Prostate gland (tissue), 2 donors: ENCODE data around the gene C1QTNF12. TPM values are rescaled to one million over a fixed set of nuclear protein-coding genes. Genes with fewer than 3 reads are reported as not detected.
A peak's percentile ranks its signal among the peaks of the same experiment; 100 is the strongest.

Experiments used
- DNase-seq: peaks from one replicate; pipeline ENCODE4 v3.0.0-alpha.2; 2019; ENCODE audit warnings: low spot score
- H3K27ac ChIP-seq, 2 donors: fragments of 200-600 bp; sonication (generic); 2 replicates each; pipeline ENCODE4 v1.5.1; 2017 to 2019
- H3K27me3 ChIP-seq: fragments of 200-600 bp; sonication (generic); replicated peaks from 2 replicates; pipeline ENCODE4 v1.5.1; 2019; ENCODE audit not compliant: insufficient read depth
- H3K36me3 ChIP-seq, 2 donors: fragments of 200-600 bp; sonication (generic); 1 replicate in 1 of 2; 2 replicates in 1 of 2; pipeline versions ENCODE4 v1.5.1 to v1.8.1; 2017 to 2019
- H3K4me1 ChIP-seq: fragments of 200-600 bp; sonication (generic); replicated peaks from 2 replicates; pipeline ENCODE4 v1.5.1; 2019
- H3K4me3 ChIP-seq, 2 donors: fragments of 200-600 bp; sonication (generic); 2 replicates each; pipeline ENCODE4 v1.5.1; 2017 to 2019
- H3K9me3 ChIP-seq: fragments of 200-600 bp; sonication (generic); 2 replicates; pipeline ENCODE4 v1.5.1; 2017
- POLR2A ChIP-seq: fragments of 450-650 bp; IDR thresholded peaks from one replicate; pipeline ENCODE4 v1.6.1; 2016; ENCODE audit warnings: antibody characterized with exemption, mild to moderate bottlenecking
- POLR2AphosphoS5 ChIP-seq: sonication (generic); formaldehyde crosslinking; IDR thresholded peaks from one replicate; pipeline ENCODE4 v1.6.1; 2017; ENCODE audit warnings: antibody characterized with exemption
- WGBS: methylation state at CpG from one replicate; pipeline ENCODE4 v1.1.5; 2018; 5-methylcytosine and 5-hydroxymethylcytosine counted together
- intact Hi-C: fragments of 100-400 bp; cut with DNase I; formaldehyde crosslinking; loops from one replicate; pipeline ENCODE4 v1.14.2; 2022
- total RNA-seq, 2 donors: library from RNA; depleted of rRNA; stranded (reverse); fragments of >200 nt; gene quantifications; one replicate each; pipeline ENCODE4 v1.1.0, GENCODE V29; 2016
- TF ChIP-seq, protein P1 (sequence below), 4 experiments: fragments of 200-600 bp in 2 of 4; fragments of 450-650 bp in 2 of 4; sonication (generic) in 2 of 4; IDR thresholded peaks; 1 replicate in 3 of 4; 2 replicates in 1 of 4; pipeline ENCODE4 v1.5.1; 2016 to 2019; ENCODE audit warnings: antibody characterized with exemption in 4 of 4, mild to moderate bottlenecking in 2 of 4, moderate library complexity in 2 of 4

C1QTNF12 gene
- total RNA-seq, 2 donors from 2014 or later, result 3.4 TPM; not detected in 1

DNA sequence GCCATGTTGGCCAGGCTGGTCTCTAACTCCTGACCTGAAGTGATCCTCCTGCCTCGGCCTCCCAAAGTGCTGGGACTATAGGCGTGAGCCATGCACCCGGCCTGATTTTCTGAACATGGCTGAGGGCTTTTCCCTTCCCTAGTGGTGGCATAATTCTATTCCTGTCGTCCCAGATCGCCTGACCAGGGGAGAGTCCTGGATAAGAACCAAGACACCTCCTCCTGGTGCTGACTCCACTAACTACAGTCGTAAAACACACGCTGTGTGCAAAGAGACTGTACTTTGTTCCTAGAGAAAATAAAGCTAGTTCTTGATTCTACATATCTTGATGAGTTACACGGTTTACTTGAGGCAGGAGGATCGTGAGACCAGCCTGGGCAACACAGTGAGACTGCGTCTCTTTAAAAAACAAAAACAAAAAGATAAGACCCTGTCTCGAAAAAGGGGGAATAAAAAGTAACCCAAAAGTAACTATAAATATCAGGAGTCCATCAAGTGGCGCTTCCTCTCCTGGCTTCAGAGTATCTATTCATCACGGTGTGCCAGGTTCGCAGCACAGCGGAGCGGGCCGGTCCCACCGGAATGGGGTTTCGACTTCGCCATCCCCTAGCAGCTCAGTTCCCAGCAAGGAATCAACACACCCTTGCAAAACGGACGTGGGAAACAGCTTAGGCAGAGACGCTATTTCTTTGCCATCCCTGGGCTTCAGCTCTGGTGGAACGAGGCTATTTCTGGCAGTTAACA is 15.7 kb downstream of the C1QTNF12 start:
- 11% methylated on average over 24 of the region's 24 CpGs for WGBS
- peak; percentile 43 for TF ChIP-seq POLR2AphosphoS5
- TF ChIP-seq, protein P1, sequence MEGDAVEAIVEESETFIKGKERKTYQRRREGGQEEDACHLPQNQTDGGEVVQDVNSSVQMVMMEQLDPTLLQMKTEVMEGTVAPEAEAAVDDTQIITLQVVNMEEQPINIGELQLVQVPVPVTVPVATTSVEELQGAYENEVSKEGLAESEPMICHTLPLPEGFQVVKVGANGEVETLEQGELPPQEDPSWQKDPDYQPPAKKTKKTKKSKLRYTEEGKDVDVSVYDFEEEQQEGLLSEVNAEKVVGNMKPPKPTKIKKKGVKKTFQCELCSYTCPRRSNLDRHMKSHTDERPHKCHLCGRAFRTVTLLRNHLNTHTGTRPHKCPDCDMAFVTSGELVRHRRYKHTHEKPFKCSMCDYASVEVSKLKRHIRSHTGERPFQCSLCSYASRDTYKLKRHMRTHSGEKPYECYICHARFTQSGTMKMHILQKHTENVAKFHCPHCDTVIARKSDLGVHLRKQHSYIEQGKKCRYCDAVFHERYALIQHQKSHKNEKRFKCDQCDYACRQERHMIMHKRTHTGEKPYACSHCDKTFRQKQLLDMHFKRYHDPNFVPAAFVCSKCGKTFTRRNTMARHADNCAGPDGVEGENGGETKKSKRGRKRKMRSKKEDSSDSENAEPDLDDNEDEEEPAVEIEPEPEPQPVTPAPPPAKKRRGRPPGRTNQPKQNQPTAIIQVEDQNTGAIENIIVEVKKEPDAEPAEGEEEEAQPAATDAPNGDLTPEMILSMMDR (IDR thresholded peaks at IDR 0.05), result peak in 2 of 4 experiments; percentile 41 to 42
- no peak for TF ChIP-seq POLR2A
- H3K9me3 ChIP-seq, result no peaks in the 10 kb centered on the region
- H3K27me3 ChIP-seq, result no peaks in the 10 kb centered on the region
- peak overlapping the region; percentile 79 to 92 for H3K27ac ChIP-seq
- intact Hi-C loops, result no loop called here
- peak overlapping the region; percentile 78 to 95 for H3K4me3 ChIP-seq
- no peak for DNase-seq
- peaks cover 5 to 10% of the 10 kb centered on the region in 2 donors for H3K36me3 ChIP-seq
- H3K4me1 ChIP-seq, result peaks cover 15% of the 10 kb centered on the region

DNA sequence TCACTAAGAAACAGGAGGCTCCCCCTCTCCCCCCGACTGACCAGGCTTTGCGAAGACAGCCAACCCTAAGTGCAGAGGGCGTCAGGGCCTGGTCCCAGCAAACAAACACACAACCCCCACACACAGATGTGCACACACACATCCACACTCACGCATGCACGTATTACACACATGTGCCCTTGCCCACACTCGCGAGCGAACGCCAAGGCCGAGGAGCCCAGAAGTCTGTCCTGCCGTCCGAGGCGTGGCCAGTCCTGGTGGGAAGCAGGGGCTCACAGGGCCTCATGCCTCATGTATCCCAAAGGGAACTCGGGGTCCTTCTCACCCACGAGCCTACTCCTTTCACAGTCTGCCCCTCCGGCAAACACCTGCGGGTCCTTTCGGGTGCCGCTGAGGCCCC is 16.8 kb downstream of the C1QTNF12 start:
- intact Hi-C loops, result no loop called here
- Histone ChIP-seq H3K4me1 (peaks cover 15% of the 10 kb centered on the region), H3K9me3 (no peaks in the 10 kb centered on the region), H3K27me3 (no peaks in the 10 kb centered on the region), H3K4me3 (no peak overlapping the region), H3K36me3 (peaks cover 5 to 10% of the 10 kb centered on the region in 2 donors), H3K27ac (no peak overlapping the region)
- TF ChIP-seq POLR2A, result no peak
- TF ChIP-seq POLR2AphosphoS5, result no peak
- TF ChIP-seq, protein P1 (IDR thresholded peaks at IDR 0.05), result no peak
- 93% methylated on average over 19 of the region's 19 CpGs for WGBS
- DNase-seq, result no peak

DNA sequence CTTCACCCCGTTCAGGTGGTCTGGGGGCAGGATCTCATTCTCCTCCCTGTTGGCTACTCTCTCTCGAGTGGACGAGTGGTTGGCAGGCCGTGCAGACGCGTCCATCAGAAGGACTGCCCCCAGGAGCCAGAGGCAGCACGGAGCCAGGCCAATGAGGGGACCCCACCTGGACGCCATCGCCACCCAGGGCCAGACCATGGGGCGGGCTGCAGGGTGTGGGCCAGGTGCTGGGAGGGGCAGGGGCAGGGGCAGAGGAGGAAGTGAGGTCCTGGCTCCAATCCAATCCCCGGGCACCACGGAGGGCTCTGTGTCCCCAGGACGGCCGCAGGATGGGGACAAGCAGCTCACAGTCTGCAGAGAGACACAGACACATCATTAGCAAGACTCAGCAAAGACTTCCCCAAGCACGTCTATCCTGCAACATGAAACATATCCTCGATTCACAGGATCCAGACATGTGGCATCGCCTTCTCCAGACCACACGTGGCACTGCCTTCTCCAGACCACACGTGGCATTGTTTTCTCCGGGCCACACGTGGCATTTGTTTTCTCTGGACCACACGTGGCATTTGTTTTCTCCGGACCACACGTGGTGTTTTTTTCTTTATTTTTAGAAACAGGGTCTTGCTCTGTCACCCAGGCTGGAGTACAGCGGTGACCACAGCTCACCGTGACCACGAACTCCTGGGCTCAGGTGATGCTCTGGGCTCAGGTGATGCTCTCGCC is 17.8 kb downstream of the C1QTNF12 start:
- no peak overlapping the region for H3K27ac ChIP-seq
- intact Hi-C loops, result no loop called here
- no peak overlapping the region for H3K4me3 ChIP-seq
- no peak for DNase-seq
- H3K27me3 ChIP-seq, result no peaks in the 10 kb centered on the region
- WGBS, result 89% methylated on average over 27 of the region's 28 CpGs
- peaks cover 5 to 10% of the 10 kb centered on the region in 2 donors for H3K36me3 ChIP-seq
- H3K4me1 ChIP-seq, result peaks cover 15% of the 10 kb centered on the region
- TF ChIP-seq, protein P1 (IDR thresholded peaks at IDR 0.05), result no peak
- TF ChIP-seq POLR2A, result no peak
- TF ChIP-seq POLR2AphosphoS5, result no peak
- no peaks in the 10 kb centered on the region for H3K9me3 ChIP-seq

DNA sequence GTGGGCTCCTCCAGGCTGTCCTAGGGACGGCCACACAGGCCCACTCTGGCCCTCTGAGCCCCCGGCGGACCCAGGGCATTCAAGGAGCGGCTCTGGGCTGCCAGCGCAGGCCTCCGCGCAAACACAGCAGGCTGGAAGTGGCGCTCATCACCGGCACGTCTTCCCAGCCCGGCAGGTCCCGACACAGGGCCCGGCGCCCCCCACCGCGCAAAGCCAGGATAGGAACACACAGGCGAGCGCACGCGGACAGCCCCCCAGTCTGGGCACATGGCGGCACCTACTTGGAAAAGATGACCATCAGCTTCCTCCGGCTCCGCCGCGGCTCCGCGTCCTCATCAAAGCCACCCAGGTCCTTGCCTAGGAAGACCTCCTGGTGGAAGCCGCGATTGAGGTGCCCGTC is 18.3 kb downstream of the C1QTNF12 start:
- intact Hi-C loops, result no loop called here
- H3K27me3 ChIP-seq, result no peaks in the 10 kb centered on the region
- no peak for DNase-seq
- no peak for TF ChIP-seq POLR2AphosphoS5
- peaks cover 5 to 16% of the 10 kb centered on the region in 2 donors for H3K36me3 ChIP-seq
- H3K9me3 ChIP-seq, result no peaks in the 10 kb centered on the region
- no peak overlapping the region for H3K4me3 ChIP-seq
- 97% methylated on average over 16 of the region's 30 CpGs for WGBS
- no peak overlapping the region for H3K27ac ChIP-seq
- peaks cover 15% of the 10 kb centered on the region for H3K4me1 ChIP-seq

DNA sequence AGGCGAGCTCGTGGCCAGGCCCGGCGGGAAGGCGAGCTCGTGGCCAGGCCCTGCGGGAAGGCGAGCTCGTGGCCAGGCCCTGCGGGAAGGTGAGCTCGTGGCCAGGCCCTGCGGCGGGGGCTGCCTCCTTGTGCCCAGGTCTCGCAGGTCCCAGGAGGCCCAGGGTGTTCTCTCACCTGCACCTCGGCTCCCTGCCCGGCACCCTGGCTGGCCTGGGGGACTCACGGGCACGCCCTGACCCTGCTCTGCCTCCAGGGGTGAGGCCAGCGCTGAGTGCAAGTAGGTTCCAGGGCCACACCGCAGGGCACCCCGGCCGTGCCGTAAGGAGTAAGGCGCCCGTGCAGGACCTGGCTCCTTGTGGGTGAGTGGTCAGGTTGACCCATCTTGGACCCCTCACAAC is 19.1 kb downstream of the C1QTNF12 start:
- Histone ChIP-seq H3K9me3 (no peaks in the 10 kb centered on the region), H3K27ac (no peak overlapping the region), H3K27me3 (no peaks in the 10 kb centered on the region), H3K4me1 (peaks cover 15% of the 10 kb centered on the region), H3K4me3 (no peak overlapping the region), H3K36me3 (peaks cover 9 to 24% of the 10 kb centered on the region in 2 donors)
- TF ChIP-seq, protein P1 (IDR thresholded peaks at IDR 0.05), result no peak
- TF ChIP-seq POLR2A (no peak), POLR2AphosphoS5 (no peak)
- 93% methylated on average over 12 of the region's 25 CpGs for WGBS
- intact Hi-C loops, result no loop called here
- no peak for DNase-seq
